Activated CD4-positive, alpha-beta T cell treated with anti-CD3 and anti-CD28 coated beads, Interleukin-2, amount 50 U/mL, for 4 hours (primary cell): ENCODE measurements around the gene TBC1D32.
"Not testable (repeated sequence)": the region's sequence is repeated elsewhere in the genome, so short reads cannot be mapped to it uniquely, and the experiment has no call there.

Source experiments
- DNase-seq, 2 experiments: peaks; one replicate each; pipeline ENCODE4 v3.0.0-alpha.2; 2020

TBC1D32 gene

DNA sequence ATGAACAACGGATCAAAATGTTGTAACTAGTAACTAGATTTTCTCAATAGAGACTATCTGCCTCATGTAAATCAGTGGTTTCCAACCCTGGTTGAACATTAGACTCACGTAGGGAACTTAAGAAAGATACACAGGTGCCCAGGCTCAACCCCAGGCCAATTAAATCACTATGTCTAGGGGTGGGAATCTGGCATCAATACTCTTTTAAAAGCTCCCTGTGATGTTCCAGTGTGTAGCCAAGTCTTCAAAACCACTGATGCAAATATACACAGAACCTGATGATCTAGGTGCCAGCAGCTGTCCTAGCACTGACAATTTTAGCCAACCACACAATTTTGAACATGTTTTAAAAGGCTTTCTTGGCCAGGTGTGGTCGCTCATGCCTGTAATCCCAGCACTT is 128.7 kb downstream of the TBC1D32 start:
- DNase-seq: no peak

DNA sequence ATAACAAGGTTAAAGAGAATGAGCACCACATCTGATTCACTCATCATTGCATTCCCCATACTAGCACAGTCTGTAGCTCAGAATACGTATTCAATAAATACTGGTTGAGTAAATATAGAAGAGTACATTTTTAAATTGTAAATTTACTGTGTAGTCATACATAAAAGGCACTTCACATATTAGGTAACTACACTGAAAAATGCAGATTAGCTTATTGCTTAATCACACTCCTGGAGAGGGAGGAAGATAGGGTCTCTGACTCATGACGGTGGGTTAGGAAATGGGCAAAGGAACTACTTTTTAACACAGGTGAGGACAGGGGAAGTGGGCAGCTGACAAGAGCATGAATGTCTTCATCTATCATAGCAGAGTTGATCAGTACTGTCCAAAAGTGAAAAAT is 133.2 kb downstream of the TBC1D32 start:
- DNase-seq: no peak

DNA sequence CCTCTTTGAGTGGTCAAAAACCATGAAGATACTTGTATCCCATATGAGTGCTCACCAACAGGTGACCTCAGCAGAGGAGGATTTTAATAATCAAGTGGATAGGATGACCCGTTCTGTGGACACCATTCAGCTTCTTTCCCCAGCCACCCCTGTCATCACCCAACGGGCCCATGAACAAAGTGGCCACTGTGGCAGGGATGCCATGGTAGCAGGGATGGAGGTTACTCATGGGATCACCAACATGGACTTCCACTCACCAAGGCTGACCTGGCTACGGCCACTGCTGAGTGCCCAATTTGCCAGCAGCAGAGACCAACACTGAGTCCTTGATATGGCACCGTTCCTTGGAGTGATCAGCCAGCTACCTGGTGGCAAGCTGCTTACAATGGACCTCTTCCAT is 138.2 kb downstream of the TBC1D32 start:
- DNase-seq: not testable (repeated sequence)

DNA sequence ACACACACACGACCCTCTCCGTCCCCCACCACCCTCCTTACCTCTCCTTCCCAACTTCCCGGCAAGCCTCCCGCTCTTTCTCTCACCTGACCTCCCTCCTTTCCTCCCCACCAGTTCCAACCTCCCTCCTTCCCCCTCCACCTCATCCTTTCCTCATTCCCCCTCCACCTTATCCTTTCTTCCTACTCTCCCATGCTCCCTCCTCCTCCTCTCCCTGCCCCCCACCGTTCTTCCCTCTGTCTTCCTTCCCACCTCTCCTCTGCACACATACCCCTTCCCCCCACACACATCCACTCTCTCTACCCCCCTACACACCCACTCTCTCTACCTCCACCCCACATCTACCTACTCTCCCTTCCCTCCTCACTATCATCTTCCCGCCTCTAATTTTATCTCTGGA is 144.2 kb downstream of the TBC1D32 start:
- no peak for DNase-seq

DNA sequence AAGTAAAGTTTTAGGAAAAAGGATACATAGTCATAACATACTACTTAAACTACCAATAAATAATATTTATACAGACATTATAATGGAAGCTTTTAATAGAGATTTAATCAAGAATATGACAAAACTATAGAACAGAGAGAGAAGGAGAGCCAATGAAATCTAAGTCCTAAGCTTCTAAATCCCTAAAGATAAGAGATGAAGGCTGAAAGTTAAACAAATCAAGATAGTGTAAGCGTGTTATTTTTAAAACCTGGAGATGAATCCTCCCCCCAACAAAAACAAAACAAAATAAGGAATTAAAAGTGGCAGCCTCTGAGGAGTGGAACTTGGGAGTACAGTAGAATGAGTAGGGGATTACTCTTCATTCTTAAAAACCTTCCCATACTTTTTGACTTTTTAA is 145.9 kb downstream of the TBC1D32 start:
- DNase-seq: no peak

DNA sequence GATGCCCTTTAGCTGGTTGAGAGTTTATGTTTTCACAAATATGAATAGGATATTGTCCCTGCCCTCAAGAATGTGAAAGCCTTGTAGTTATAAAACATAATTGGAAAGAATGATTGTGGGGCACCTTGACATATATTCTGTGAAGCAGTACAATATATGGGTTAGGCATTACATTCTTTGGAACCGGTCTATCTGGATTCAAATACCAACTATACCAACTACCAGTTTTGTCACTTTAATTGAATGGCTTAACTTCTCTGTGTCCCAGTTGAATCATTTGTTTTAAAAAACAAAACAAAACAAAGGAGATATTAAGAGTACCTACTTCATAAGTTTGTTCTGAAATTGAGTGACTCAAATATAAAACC is 146.5 kb downstream of the TBC1D32 start:
- no peak for DNase-seq

DNA sequence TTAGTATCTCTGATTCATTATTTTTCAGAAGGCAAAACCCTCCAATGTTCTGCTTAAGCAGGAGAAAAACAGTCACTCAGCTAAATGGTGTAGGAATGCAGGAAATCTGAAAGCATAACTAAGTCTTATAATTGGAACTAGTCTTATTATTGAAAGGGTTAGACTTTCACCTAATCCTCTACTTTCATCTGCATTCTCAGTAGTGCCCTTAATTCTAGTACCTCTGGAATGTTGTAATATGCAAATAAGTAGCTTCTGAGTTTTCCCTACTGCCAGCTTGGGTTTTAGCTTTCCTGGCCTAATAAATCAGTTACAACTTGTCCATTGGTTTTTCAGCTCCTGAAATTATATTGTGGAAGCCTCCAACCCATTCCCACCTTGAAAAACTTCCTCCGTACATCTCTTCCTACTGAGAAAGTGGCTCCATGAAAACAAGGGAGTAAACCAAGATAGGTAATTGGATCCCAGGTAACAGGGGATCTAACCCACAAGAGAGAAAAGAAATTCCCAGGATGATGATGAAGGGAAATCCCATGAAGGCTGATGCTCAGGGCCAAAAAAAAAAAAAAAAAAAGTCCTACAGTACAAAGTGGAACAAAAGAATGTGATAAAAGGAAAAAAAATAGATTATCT is 147.0 kb downstream of the TBC1D32 start:
- no peak for DNase-seq

DNA sequence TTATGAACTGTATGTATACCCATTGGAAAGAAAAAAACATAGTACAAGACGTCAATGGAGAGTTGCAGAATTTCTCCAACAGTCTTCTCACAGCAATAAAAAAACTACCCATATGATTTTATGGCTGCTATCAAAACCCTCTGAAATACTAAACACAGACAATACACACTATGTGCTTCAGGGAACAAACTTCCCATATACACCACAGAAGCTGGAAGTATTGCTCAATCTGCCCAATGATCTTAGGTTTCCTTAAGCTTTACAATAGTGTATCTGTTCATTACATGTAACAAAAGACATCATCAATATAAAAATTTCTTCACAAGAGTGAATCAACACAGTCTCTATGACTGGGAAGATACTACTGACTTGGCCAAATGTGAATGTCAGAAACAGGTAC is 150.5 kb downstream of the TBC1D32 start:
- DNase-seq: no peak

DNA sequence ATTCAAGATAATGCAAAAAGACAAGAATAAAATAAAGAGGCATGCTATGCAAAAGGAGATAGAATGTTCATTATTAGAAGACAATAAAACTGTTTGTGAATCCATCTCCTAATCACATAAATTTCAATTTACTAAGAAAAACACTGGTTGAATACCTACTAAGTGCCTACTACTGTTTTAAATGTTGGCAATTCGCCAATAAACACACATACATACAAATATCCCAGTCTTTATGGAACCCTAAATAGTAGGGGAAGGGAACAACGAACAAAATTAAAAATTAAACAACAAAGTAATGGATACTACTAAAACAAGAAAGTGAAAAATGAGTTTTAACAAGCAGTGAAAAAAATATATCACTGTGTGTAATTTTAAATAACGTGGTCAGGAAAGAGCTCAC is 158.5 kb downstream of the TBC1D32 start:
- DNase-seq: no peak

DNA sequence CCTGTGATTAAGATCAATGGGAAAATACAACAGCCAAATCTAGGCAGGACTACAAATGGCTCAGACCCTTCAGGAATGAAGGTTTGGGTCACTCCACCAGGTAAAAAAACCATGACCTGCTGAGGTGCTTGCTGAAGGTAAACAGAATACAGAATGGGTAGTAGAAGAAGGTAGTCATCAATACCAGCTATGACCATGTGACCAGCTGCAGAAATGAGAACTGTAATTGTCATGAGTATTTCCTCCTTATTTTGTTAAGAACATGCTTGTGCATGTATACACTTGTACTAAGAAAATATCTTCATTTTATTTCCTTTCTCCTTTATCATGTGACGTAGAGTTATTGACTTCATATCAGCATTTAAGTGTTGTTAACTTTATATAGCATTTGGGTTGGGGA is 161.8 kb downstream of the TBC1D32 start:
- DNase-seq: not testable (repeated sequence)

DNA sequence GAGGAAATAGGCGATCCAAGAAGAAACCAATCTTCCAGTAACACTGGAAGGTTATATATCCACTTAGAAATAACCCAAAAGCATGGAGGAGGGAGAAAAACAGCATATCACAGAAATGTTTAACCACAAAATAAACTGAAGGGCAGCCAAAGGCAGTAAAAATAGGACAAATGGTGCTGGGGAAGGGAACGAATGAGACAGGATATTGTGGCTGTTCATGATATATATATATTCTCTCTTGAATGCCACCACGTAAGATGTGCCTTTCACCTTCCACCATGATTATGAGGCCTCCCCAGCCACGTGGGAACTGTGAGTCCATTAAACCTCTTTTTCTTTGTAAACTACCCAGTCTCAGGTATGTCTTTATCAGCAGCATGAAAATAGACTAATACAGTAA is 162.4 kb downstream of the TBC1D32 start:
- DNase-seq: no peak

DNA sequence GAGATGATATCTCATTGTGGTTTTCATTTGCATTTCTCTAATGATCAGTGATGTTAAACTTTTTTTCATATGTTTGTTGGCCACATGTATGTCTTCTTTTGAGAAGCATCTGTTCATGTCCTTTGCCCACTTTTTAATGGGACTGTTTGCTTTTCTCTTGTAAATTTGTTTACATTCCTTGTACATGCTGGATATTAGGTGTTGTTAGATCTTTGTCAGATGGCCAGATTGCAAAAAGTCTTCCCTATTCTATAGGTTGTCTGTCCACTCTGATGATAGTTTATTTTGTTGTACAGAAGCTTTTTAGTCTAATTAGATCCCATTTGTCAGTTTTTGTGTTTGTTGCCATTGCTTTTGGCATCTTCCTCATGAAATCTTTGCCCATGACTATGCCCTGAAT is 172.4 kb downstream of the TBC1D32 start:
- no peak for DNase-seq

DNA sequence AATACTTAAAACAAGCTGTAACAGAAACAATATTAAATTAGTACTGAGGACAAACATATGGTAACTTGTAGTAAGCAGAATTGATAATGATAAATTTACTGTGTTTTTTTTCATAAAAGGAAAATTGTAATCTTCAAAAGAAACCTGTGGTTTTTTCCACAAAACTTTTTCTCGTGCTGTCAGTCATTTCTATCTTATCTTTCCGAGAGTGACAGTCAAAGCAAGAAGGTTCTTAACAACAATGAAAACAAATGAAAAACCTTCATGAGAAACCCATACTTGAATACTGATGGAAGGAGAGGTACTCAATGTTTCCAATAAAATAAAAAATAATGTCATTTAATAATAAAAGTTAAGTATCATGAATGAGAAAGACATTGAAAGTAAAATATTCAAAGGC is 174.0 kb downstream of the TBC1D32 start:
- no peak for DNase-seq

DNA sequence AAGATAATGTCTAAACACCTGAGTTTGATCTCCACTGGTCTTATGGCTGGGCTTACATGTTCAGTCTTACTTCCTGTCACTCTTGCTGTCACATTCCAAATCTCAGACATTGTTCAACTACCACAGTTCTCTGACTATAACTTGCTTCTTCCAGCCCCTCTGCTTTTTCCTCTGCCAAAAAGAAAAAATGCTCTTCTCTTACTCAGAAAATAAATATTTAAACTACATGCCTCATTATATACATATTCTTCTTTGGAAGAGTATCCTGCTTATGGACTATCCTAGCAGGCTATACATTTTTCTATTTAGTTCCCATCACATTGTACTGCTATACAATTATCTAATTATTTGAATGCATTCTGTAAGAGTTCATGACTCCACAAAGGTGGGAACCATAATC is 175.4 kb downstream of the TBC1D32 start:
- no peak for DNase-seq

DNA sequence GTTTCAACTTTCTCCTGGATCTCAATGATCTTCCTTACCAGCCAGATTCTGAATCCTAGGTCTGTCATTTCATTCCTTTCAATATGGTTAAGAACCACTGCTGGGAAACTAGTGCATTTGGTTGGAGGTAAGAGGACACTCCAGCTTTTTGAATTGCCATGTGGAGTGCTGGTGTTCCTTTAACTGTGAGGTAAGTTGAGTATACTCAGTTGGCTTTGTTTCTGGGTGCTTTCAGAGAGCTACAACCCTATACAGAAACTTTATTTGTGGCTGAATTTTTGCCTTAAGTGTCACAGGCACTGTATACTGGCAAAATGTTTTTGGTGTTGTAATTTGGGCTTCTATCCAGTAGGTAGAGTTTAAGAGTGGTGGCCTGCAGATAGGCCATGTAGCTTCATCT is 175.8 kb downstream of the TBC1D32 start:
- no peak for DNase-seq

DNA sequence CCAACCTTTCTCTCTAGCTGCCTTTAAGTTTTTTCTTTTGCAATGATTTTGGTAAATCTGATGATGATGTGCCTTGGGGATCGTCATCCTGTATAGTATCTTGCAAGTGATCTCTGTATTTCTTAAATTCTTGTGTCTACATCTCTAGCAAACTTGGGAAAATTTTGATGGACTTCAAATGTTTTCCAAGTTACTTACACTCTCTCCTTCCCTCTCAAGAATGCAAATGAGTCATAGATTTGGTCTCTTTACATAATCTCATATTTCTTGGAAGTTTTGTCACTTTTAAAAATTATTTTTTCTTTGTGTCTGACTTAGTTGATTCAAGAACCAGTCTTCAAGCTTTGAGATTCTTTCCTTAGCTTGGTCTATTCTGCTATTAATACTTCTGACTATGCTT is 176.4 kb downstream of the TBC1D32 start:
- no peak for DNase-seq

DNA sequence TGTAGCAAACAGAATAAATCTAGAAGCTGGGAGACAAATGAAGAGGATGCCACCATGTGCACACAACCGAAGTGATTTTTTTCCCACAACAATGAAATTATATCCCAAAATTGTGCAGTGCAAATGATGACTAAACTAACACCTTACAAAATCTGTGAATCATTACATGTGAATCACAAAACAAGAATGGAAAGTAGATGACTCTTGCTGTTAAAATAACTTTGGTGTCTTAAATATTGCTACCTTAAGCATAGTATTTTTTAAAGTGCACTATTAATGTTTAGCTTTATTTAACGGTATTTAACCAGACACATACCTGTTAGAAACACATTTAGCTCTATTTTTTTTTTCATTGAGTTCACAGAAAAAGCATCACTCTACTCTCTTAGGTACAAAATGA is 190.8 kb downstream of the TBC1D32 start:
- no peak for DNase-seq

DNA sequence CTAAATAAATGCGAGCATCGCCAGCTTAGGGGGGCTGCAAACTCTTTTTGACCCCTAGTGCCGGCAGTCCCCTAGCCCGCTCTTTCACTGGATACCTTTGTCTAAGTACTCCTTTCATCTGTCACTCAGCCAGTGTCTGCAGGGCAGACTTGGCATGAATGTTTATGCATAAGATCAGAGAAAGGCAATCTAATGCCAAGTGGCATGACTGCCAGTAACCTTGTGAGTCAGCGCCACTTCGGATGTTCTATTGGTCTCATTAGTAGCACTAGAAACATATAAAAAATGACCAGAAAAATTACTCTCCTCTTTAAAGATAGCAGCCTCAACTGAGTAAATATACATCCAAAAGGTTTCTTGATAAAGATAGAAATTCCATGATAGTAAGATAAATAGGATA is 192.2 kb downstream of the TBC1D32 start:
- DNase-seq: no peak

DNA sequence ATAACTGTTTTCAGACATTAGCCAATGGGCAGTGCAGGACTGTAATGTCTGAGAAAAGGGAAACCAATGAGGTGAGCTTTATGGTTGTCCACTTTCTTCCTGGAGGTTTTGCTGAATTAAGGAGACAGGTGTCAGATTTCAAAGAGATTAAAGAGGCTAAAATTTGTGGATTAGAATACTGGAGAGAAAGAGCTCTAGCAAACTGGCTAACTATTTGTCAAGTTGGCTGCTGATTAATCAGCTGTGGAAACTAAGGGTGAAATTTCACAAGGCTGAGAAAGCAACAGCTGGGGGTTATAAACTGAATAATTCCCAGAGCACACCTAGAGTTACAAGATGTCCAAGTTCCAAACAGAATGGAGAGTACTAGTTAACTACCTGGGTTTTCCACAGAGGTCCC is 198.9 kb downstream of the TBC1D32 start:
- no peak for DNase-seq

DNA sequence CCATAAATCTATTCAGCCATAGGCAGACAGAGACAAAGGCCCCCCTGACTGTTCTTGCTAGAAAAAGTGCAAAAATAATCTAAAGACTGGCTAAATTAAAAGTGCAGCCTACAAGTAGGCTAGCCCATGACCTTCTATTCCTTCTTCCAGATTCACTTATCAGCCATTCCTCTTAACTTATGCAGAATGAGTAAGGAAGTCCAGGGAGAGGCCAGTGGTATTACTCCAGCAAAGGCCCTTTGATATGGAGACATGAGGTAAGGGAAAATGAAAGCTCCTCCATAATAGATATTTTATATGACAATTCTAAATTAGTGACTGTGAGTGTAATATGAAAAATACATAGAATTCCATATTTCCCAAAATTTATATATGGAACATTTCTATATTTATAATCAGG is 199.4 kb downstream of the TBC1D32 start:
- DNase-seq: no peak

DNA sequence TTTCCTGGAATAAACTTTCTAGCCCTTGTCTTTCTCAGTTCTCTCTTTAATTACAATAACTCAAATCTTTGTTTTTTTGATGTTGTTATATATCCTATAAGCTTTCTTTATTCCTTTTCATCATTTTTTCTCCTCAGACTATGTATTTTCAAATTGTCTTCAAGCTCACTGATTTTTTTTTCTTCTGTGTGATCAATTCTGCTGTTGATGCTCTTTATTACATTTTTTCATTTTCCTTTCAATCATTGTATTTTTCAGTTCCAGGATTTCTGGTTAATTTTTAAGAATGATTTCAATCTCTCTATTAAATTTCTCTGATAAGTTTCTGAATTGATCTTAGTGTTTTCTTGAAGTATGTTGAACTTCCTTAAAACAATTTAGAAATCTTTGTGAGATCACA is 209.7 kb downstream of the TBC1D32 start:
- DNase-seq: no peak

DNA sequence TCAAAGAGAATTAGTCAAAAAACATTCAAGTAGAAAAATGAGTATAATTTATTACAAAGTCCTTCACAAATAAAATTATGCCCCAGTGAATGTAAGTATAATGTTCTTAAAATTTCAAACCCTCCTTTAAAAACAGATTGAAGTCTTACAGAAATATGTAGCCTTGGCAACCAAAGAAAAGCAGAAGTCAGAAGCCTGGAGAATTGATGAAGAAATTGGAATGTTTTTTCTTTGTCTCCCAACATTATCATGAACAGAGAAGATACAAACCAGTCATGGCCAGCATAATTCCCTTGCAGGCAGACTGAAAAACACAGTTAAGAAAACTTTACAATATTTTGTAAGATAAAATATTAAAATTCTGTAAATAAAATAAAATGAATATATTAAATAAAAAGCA is 221.9 kb downstream of the TBC1D32 start:
- no peak for DNase-seq

DNA sequence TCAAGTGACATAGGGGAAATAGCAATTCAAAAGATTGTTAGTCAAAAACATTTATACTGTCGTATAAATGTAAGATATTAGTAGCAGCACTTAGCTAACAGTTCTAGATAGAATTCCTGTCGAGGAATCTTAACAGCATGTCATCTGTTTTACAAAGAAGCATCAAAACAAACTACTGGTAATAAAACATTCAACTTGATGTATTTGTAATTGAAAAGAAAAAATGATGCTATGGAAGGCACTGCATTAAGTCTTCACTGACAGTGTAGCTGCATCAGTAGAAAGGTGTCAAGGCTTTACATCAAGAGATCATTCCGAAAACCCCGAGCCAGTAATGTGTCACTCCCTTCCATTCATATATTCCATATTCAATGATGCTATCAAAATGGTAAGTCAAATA is 223.5 kb downstream of the TBC1D32 start:
- no peak for DNase-seq

DNA sequence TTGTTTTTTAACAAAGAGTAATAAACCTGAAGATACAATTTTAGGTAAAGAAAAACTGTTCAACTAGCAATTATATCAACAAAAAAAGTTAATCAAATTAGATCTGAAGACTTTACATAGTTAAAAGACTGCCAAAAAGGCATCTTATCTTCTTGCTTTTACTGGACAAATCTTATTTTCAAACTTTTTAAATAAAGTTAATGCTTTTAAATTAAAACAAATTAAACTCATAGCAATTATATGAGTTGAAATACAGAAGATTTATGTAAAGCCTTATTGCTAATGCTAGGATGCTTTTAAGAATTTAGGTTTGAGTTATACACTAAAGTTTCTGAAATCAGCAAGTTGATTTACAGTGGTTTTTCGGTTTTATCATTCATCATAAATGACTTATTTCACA is 227.3 kb downstream of the TBC1D32 start:
- no peak for DNase-seq

DNA sequence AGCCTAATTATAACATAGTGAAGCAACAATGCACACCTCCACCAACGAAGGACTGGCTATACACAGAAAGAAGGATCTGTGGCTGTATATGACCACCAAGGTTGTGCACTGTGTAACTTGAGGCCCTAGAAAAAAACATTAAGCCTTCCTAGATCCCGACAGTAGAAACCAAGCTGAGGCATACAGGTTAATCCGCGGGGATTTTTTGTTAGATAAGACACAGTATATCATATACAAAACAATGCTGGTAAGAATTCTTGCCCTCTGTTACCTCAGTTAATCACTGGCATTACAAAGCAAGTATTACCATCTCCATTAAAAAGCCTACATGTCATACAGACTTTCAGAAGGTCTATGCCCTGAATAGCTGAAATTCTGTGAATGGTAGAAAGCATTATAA is 228.8 kb downstream of the TBC1D32 start:
- DNase-seq: no peak

DNA sequence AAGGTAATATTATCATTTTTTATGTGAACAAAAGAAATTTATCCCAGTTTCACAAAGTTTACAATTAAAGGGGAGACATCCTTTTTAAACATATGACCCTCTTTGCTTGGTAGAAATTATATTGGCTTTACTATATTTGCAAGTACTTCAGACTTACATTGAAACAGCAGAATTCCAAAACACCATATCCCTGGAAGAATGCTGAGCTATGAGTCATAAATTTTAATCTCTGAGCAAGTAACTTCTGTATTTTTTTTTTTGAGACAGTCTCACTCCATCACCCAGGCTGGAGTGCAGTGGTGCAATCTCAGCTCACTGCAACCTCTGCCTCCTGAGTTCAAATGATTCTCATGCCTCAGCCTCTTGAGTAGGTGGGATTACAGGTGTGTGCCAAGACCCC is 240.4 kb downstream of the TBC1D32 start:
- no peak for DNase-seq
